ENCODE measurements around the gene NIPSNAP2. TPM values are rescaled to one million over a fixed set of nuclear protein-coding genes. Genes with fewer than 3 reads are reported as not detected.
"Not testable (repeated sequence)": the region's sequence is repeated elsewhere in the genome, so short reads cannot be mapped to it uniquely, and the experiment has no call there.

NIPSNAP2 gene
- total RNA-seq, 1 donor from 2014 or later = 47.7 TPM

DNA sequence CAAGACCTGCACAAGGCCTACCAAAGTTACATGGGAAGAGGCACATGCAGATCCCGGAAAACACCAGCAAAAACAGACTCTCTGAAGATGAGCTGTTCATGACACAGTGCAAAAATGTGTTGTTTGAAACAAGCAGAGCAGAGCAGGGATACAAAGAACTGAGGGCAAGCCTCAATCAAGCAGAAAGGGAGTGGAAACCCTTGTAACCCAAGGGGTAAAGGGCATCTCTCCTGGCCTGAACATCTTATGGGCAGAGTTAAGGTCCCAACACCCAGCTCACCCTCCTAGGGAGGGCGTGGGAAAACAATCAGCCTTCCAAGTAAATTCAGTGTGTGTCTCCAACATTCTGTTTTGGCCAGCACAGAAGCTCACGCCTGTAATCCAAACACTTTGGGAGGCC, 76.3 kb downstream of the NIPSNAP2 start:
- Histone ChIP-seq H3K27ac (no peak overlapping the region), H3K4me3 (no peak overlapping the region), H3K9me3 (no peaks in the 10 kb centered on the region), H3K27me3 (no peaks in the 10 kb centered on the region), H3K4me1 (no peaks in the 10 kb centered on the region), H3K36me3 (no peaks in the 10 kb centered on the region)
- DNase-seq (no peak), ATAC-seq (no peak)
- intact Hi-C loops (cut with DNase I) = no loop called here
- TF ChIP-seq, protein P1, sequence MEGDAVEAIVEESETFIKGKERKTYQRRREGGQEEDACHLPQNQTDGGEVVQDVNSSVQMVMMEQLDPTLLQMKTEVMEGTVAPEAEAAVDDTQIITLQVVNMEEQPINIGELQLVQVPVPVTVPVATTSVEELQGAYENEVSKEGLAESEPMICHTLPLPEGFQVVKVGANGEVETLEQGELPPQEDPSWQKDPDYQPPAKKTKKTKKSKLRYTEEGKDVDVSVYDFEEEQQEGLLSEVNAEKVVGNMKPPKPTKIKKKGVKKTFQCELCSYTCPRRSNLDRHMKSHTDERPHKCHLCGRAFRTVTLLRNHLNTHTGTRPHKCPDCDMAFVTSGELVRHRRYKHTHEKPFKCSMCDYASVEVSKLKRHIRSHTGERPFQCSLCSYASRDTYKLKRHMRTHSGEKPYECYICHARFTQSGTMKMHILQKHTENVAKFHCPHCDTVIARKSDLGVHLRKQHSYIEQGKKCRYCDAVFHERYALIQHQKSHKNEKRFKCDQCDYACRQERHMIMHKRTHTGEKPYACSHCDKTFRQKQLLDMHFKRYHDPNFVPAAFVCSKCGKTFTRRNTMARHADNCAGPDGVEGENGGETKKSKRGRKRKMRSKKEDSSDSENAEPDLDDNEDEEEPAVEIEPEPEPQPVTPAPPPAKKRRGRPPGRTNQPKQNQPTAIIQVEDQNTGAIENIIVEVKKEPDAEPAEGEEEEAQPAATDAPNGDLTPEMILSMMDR (IDR thresholded peaks at IDR 0.05) = no peak

DNA sequence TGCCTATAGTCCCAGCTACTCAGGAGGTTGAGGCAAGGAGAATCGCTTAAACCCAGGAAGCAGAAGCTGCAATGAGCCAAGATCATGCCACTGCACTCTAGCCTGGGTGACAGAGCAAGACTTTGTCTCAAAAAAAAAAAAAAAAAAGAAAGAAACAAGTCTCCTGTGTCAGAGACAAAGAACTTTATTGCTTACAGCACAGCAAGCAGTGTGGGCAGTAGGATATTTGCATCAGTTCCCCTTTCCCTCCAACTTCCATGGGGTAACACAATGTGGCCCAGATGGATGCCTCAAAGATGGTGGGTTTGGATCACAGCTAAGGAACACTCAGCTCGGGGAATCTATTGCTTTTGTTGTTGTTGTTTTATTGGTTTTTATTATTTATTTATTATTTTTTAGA, 81.4 kb downstream of the NIPSNAP2 start:
- H3K27me3 ChIP-seq; H3K9me3 ChIP-seq; H3K4me3 ChIP-seq; DNase-seq; intact Hi-C loops (cut with DNase I); H3K36me3 ChIP-seq; H3K27ac ChIP-seq: not testable (repeated sequence)
- peak; percentile 57 for ATAC-seq
- peaks cover 26% of the 10 kb centered on the region for H3K4me1 ChIP-seq

DNA sequence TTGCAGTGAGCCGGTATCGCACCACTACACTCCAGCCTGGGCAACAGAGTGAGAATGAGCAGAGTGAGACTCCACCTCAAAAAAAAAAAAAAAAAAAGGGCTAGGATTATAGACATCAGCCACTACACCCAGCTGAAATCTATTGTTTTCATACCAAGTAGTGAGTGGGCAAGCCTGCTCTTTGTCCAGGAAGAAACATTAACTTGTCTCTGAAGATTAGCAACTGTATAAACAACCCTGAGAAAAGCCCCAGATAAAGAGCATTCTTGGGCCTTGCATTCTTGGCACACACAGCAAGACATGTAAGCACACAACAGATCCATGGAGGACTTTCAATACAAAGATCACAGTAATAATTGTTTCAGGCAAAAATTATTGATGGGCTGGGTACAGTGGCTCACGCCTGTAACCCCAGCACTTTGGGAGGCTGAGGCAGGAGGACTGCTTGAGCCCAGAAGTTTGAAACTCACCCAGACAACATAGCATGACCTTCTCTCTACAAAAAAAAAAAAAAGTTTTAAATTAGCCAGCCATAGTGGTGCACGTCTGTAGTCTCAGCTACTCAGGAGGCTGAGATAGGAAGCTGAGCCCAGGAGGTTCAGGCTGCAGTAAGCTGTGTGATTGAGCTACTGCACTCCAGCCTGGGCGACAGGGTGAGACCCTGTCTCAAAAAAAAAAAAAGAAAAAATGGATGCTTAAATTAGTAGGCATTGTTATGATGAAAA, 82.5 kb downstream of the NIPSNAP2 start:
- intact Hi-C loops (cut with DNase I) = no loop called here
- DNase-seq = peak; percentile 3
- TF ChIP-seq, protein P1 (IDR thresholded peaks at IDR 0.05) = no peak
- Histone ChIP-seq H3K9me3 (no peaks in the 10 kb centered on the region), H3K27me3 (no peaks in the 10 kb centered on the region), H3K4me1 (peaks cover 26% of the 10 kb centered on the region), H3K27ac (peak overlapping the region; percentile 12), H3K4me3 (no peak overlapping the region), H3K36me3 (no peaks in the 10 kb centered on the region)
- ATAC-seq = no peak

DNA sequence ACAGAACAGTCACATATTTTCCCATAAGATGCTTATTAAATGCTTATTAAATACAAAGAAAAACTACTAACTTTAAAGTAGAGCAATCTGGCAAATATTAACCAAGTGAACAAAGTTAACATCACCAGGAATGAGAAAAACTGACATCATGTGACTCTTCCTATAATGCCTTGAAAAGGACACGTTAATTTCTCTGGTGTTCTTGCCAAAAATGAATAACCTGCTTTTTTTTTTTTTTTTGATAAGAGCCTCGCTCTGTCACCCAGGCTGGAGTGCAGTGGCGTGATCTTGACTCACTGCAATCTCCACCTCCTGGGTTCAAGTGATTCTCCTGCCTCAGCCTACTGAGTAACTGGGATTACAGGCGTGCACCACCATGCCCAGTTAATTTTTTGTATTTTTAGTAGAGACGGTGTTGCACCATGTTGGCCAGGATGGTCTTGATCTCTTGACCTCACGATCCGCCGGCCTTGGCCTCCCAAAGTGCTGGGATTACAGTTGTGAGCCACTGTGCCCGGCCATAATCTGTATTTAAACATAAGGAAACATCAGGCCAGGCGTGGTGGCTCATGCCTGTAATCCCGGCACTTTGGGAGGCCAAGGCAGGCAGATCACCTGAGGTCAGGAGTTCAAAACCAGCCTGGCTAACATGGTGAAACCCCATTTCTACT, 83.2 kb downstream of the NIPSNAP2 start:
- H3K9me3 ChIP-seq; H3K27me3 ChIP-seq; H3K36me3 ChIP-seq; intact Hi-C loops (cut with DNase I); H3K4me3 ChIP-seq; ATAC-seq: not testable (repeated sequence)
- Histone ChIP-seq H3K27ac (peak overlapping the region; percentile 12), H3K4me1 (peaks cover 30% of the 10 kb centered on the region)
- DNase-seq = peak; percentile 22

DNA sequence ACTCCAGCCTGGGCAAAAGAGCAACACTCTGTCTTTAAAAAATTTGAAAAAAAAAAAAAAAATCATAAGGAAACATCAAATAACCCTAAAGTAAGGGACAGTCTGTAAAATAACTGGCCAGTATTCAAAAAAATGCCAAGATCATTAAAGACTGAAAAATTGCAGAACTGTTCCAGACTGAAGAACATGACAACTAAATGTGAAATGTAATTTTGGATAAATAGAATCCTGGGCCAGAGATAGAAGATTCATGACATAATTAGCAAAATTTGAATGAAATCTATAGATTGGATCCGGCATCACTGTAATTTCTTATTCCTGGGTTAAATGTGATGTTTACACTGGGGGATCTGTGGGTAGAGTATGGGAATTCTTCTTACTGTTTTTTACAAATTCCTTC, 83.9 kb downstream of the NIPSNAP2 start:
- Histone ChIP-seq H3K27me3 (no peaks in the 10 kb centered on the region), H3K4me1 (peaks cover 35% of the 10 kb centered on the region), H3K4me3 (no peak overlapping the region), H3K36me3 (peaks cover 6% of the 10 kb centered on the region), H3K27ac (no peak overlapping the region), H3K9me3 (no peaks in the 10 kb centered on the region)
- DNase-seq (peak; percentile 5), ATAC-seq (no peak)
- intact Hi-C loops (cut with DNase I) = no loop called here
- TF ChIP-seq, protein P1 (IDR thresholded peaks at IDR 0.05) = no peak

DNA sequence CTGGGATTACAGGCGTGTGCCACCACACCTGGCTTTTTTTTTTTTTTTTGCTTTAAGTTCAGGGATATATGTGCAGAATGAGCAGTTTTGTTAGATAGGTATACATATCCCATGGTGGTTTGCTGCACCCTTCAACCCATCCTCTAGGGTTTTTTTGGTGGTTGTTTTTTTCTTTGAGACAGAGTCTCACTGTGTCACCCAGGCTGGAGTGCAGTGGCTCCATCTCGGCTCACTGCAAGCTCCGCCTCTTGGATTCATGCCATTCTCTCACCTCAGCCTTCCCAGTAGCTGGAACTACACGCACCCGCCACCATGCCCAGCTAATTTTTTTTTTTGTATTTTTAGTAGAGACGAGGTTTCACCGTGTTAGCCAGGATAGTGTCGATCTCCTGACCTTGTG, 84.4 kb downstream of the NIPSNAP2 start:
- ATAC-seq; H3K27ac ChIP-seq; H3K4me3 ChIP-seq; H3K9me3 ChIP-seq; intact Hi-C loops (cut with DNase I); H3K27me3 ChIP-seq: not testable (repeated sequence)
- peaks cover 11% of the 10 kb centered on the region for H3K36me3 ChIP-seq
- DNase-seq = peak; percentile 46
- peaks cover 35% of the 10 kb centered on the region for H3K4me1 ChIP-seq

Other genes with a start within 250 kb of the NIPSNAP2 start
- gene SEPTIN14, start 101.8 kb upstream of the NIPSNAP2 start, total RNA-seq = not detected
- gene ZNF713, start 77.1 kb upstream of the NIPSNAP2 start, total RNA-seq = 3.9 TPM
- gene MRPS17, start 12.7 kb upstream of the NIPSNAP2 start, total RNA-seq = 12.6 TPM
- gene PSPH, start 86.9 kb downstream of the NIPSNAP2 start, total RNA-seq = 10.1 TPM
- gene CCT6A, start 87.2 kb downstream of the NIPSNAP2 start, total RNA-seq = 76.2 TPM
- 167 TPM for gene SUMF2, start 99.7 kb downstream of the NIPSNAP2 start, total RNA-seq
- gene PHKG1, start 128.4 kb downstream of the NIPSNAP2 start, total RNA-seq = 0.72 TPM
- gene CHCHD2, start 141.9 kb downstream of the NIPSNAP2 start, total RNA-seq = 200 TPM
- 0.98 TPM for gene NUPR2, start 151.8 kb downstream of the NIPSNAP2 start, total RNA-seq

Measured in upper lobe of right lung (tissue), 1 donor.